ENCODE data around the gene ZBTB32. TPM values are rescaled to one million over a fixed set of nuclear protein-coding genes. Genes with fewer than 3 reads are reported as not detected.

ZBTB32 gene
- total and polyA plus RNA-seq, 2 experiments from 2014 or later, result 0.65 TPM; not detected in 1

DNA sequence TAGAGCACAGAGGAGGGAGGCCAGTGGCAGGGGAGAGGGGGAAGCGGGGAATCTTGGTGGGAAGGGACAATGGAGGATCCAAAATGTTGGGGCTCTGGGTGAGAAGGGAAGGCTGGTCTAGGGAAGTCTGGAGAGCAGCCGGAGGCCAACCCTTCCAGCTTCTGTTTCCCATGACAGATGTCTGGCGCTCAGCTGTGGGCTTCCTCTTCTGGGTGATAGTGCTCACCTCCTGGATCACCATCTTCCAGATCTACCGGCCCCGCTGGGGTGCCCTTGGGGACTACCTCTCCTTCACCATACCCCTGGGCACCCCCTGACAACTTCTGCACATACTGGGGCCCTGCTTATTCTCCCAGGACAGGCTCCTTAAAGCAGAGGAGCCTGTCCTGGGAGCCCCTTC is 42.2 kb downstream of the ZBTB32 start (continued):
- TF ChIP-seq, protein P1, sequence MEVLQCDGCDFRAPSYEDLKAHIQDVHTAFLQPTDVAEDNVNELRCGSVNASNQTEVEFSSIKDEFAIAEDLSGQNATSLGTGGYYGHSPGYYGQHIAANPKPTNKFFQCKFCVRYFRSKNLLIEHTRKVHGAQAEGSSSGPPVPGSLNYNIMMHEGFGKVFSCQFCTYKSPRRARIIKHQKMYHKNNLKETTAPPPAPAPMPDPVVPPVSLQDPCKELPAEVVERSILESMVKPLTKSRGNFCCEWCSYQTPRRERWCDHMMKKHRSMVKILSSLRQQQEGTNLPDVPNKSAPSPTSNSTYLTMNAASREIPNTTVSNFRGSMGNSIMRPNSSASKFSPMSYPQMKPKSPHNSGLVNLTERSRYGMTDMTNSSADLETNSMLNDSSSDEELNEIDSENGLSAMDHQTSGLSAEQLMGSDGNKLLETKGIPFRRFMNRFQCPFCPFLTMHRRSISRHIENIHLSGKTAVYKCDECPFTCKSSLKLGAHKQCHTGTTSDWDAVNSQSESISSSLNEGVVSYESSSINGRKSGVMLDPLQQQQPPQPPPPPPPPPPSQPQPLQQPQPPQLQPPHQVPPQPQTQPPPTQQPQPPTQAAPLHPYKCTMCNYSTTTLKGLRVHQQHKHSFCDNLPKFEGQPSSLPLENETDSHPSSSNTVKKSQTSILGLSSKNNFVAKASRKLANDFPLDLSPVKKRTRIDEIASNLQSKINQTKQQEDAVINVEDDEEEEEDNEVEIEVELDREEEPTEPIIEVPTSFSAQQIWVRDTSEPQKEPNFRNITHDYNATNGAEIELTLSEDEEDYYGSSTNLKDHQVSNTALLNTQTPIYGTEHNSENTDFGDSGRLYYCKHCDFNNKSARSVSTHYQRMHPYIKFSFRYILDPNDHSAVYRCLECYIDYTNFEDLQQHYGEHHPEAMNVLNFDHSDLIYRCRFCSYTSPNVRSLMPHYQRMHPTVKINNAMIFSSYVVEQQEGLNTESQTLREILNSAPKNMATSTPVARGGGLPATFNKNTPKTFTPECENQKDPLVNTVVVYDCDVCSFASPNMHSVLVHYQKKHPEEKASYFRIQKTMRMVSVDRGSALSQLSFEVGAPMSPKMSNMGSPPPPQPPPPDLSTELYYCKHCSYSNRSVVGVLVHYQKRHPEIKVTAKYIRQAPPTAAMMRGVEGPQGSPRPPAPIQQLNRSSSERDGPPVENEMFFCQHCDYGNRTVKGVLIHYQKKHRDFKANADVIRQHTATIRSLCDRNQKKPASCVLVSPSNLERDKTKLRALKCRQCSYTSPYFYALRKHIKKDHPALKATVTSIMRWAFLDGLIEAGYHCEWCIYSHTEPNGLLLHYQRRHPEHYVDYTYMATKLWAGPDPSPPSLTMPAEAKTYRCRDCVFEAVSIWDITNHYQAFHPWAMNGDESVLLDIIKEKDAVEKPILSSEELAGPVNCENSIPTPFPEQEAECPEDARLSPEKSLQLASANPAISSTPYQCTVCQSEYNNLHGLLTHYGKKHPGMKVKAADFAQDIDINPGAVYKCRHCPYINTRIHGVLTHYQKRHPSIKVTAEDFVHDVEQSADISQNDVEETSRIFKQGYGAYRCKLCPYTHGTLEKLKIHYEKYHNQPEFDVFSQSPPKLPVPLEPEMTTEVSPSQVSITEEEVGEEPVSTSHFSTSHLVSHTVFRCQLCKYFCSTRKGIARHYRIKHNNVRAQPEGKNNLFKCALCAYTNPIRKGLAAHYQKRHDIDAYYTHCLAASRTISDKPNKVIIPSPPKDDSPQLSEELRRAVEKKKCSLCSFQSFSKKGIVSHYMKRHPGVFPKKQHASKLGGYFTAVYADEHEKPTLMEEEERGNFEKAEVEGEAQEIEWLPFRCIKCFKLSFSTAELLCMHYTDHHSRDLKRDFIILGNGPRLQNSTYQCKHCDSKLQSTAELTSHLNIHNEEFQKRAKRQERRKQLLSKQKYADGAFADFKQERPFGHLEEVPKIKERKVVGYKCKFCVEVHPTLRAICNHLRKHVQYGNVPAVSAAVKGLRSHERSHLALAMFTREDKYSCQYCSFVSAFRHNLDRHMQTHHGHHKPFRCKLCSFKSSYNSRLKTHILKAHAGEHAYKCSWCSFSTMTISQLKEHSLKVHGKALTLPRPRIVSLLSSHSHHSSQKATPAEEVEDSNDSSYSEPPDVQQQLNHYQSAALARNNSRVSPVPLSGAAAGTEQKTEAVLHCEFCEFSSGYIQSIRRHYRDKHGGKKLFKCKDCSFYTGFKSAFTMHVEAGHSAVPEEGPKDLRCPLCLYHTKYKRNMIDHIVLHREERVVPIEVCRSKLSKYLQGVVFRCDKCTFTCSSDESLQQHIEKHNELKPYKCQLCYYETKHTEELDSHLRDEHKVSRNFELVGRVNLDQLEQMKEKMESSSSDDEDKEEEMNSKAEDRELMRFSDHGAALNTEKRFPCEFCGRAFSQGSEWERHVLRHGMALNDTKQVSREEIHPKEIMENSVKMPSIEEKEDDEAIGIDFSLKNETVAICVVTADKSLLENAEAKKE (CRISPR knock-in tag; IDR thresholded peaks at IDR 0.05), result no peak

GRCh38 chr19:35748106-35749020 is 44.0 kb downstream of the ZBTB32 start, which contains the start of gene LIN37:
TSS of gene LIN37 (plus strand) at chr19:35748576. CDS start at chr19:35748725, 149 bp downstream.
- H3K4me3 ChIP-seq, result peak within 1 kb of the TSS; percentile 66
- H3K9me2 ChIP-seq (ENCODE audit: insufficient read depth), result no peaks in the 10 kb centered on the region
- Mint-ChIP-seq H3K27me3 (ENCODE audit: insufficient read depth, low read depth, poor library complexity) (peaks cover 7% of the 10 kb centered on the region), H3K27ac (peak within 1 kb of the TSS; percentile 96), H3K4me1 (peaks cover 20% of the 10 kb centered on the region), H3K36me3 (ENCODE audit: low read depth) (peaks cover 2% of the 10 kb centered on the region; the same call in 2 of the 3 replicates), H3K4me3 (peak within 1 kb of the TSS; percentile 97), H3K9me3 (no peaks in the 10 kb centered on the region; the same call in 1 of the 3 replicates)
- H3K79me2 ChIP-seq (replicated peaks; ENCODE audit: insufficient read depth), result peaks cover 14% of the 10 kb centered on the region
- H3K4me2 ChIP-seq, result peak within 1 kb of the TSS; percentile 74
- ATAC-seq (peak; percentile 78), DNase-seq (ENCODE audit: low spot score) (peak; percentile 100)
- H3K27me3 ChIP-seq (ENCODE audit: insufficient read depth), result no peaks in the 10 kb centered on the region
- H3K27ac ChIP-seq (ENCODE audit: low read depth), result no peak within 1 kb of the TSS
- no peaks in the 10 kb centered on the region for H3K36me3 ChIP-seq (ENCODE audit: insufficient read depth)
- H3K4me1 ChIP-seq (ENCODE audit: insufficient read depth), result peaks cover 15% of the 10 kb centered on the region
- H3F3A ChIP-seq (replicated peaks; ENCODE audit: low read depth), result no peaks in the 10 kb centered on the region
- H4K20me1 ChIP-seq (replicated peaks; ENCODE audit: insufficient read depth), result no peaks in the 10 kb centered on the region
- H2AFZ ChIP-seq, result 0 out of 2 replicates have a peak within 1 kb of the TSS, but pooled peaks have one; percentile 23
- TF ChIP-seq ZNF114 (CRISPR knock-in tag; IDR thresholded peaks at IDR 0.05), result no peak
- no peak for TF ChIP-seq REST (IDR thresholded peaks at IDR 0.05; ENCODE audit: unreplicated experiment)
- TF ChIP-seq NANOG (IDR thresholded peaks at IDR 0.05; ENCODE audit: borderline replicate concordance), result peak; percentile 61; the same call in 1 of the 2 replicates
